ENCODE results near the gene CD180. TPM values are rescaled to one million over a fixed set of nuclear protein-coding genes. Genes with fewer than 3 reads are reported as not detected.

CD180 gene
- total RNA-seq, 2 experiments from 2014 or later, result 0.08 TPM; not detected in 1

- POLR2A ChIA-PET, result interaction anchor here (1.0 kb wide), 1 partner anchor 86 kb away, joined by 4 read pairs; no protein-coding TSS in a partner anchor
- intact Hi-C loops (cut with DNase I, micrococcal nuclease), result loop anchor here in 1 of 2 experiments (5.0 kb wide), 1 partner anchor 162 kb away; no protein-coding TSS in a partner anchor
- no peaks in the 10 kb centered on the region for H3K27me3 Mint-ChIP-seq
- Histone ChIP-seq H3K9me3 (ENCODE audit: control insufficient read depth in 1 of 2, insufficient read depth in 1 of 2, low read length in 2 of 2) (no peaks in the 10 kb centered on the region), H3K27ac (ENCODE audit: low read depth in 1 of 2, low read length in 2 of 2) (no peak overlapping the region), H3K27me3 (ENCODE audit: control insufficient read depth in 1 of 2, insufficient read depth in 2 of 2, low read length in 2 of 2) (no peaks in the 10 kb centered on the region), H3K36me3 (ENCODE audit: insufficient read depth, low read length) (peaks cover 70% of the 10 kb centered on the region), H3K4me1 (ENCODE audit: insufficient read depth, low read length) (no peaks in the 10 kb centered on the region), H3K4me3 (ENCODE audit: low read length) (no peak overlapping the region)
- H3K9me3 Mint-ChIP-seq, result no peaks in the 10 kb centered on the region
- no peak overlapping the region for H3K27ac Mint-ChIP-seq
- H3K36me3 Mint-ChIP-seq (ENCODE audit: low read depth), result peaks cover 88% of the 10 kb centered on the region
- CTCF ChIA-PET, result interaction anchor here (1.3 kb wide), 1 partner anchor 60 kb away, joined by 4 read pairs; no protein-coding TSS in a partner anchor
- TF ChIP-seq, protein P1, sequence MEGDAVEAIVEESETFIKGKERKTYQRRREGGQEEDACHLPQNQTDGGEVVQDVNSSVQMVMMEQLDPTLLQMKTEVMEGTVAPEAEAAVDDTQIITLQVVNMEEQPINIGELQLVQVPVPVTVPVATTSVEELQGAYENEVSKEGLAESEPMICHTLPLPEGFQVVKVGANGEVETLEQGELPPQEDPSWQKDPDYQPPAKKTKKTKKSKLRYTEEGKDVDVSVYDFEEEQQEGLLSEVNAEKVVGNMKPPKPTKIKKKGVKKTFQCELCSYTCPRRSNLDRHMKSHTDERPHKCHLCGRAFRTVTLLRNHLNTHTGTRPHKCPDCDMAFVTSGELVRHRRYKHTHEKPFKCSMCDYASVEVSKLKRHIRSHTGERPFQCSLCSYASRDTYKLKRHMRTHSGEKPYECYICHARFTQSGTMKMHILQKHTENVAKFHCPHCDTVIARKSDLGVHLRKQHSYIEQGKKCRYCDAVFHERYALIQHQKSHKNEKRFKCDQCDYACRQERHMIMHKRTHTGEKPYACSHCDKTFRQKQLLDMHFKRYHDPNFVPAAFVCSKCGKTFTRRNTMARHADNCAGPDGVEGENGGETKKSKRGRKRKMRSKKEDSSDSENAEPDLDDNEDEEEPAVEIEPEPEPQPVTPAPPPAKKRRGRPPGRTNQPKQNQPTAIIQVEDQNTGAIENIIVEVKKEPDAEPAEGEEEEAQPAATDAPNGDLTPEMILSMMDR (IDR thresholded peaks at IDR 0.05), result no peak
- no peak overlapping the region for H3K4me3 Mint-ChIP-seq
- DNase-seq (no peak), ATAC-seq (ENCODE audit: poor library complexity) (no peak)
- H3K4me1 Mint-ChIP-seq (ENCODE audit: low read depth), result no peaks in the 10 kb centered on the region
These were observed 47.3 kb downstream of the CD180 start for GRCh38 chr5:67149057-67149950.

DNA sequence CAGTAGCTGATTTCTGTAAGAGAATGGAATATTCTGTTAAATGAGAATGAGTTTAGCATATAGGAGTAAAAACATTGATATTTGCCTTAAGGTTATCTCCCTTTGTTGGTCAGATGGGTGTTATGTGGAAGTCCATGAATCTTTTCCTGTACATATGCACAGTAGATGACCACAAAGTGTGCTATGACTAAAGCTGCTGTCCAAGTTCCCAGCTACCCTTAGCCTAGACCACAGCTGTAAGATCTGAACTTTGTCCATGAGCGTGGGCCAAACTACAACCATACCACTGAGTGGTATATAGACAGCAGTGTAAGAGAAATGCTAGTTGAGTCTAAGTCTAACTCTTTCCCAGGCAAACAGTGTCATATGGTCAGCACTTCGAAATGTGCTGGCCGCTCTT lies 48.8 kb downstream of the CD180 start:
- ChIA-PET CTCF (interaction anchor here (1.1 to 2.0 kb wide), 4 partner anchors 8 to 61 kb away, joined by 3 to 6 read pairs (median 3); no protein-coding TSS in a partner anchor), POLR2A (no interaction called here)
- intact Hi-C loops (cut with DNase I, micrococcal nuclease), result loop anchor here in 1 of 2 experiments (5.0 kb wide), 1 partner anchor 160 kb away; no protein-coding TSS in a partner anchor
- H3K36me3 Mint-ChIP-seq (ENCODE audit: low read depth), result peaks cover 93% of the 10 kb centered on the region
- TF ChIP-seq, protein P1 (IDR thresholded peaks at IDR 0.05), result no peak
- no peak for ATAC-seq (ENCODE audit: poor library complexity)
- H3K27ac ChIP-seq (ENCODE audit: low read depth in 1 of 2, low read length in 2 of 2), result no peak overlapping the region
- peaks cover 76% of the 10 kb centered on the region for H3K36me3 ChIP-seq (ENCODE audit: insufficient read depth, low read length)
- H3K4me3 Mint-ChIP-seq, result no peak overlapping the region
- H3K27me3 Mint-ChIP-seq, result no peaks in the 10 kb centered on the region
- H3K4me1 Mint-ChIP-seq (ENCODE audit: low read depth), result no peaks in the 10 kb centered on the region
- no peak for DNase-seq
- H3K27me3 ChIP-seq (ENCODE audit: control insufficient read depth in 1 of 2, insufficient read depth in 2 of 2, low read length in 2 of 2), result no peaks in the 10 kb centered on the region
- H3K27ac Mint-ChIP-seq, result no peak overlapping the region
- no peaks in the 10 kb centered on the region for H3K9me3 ChIP-seq (ENCODE audit: control insufficient read depth in 1 of 2, insufficient read depth in 1 of 2, low read length in 2 of 2)
- H3K9me3 Mint-ChIP-seq, result no peaks in the 10 kb centered on the region
- H3K4me1 ChIP-seq (ENCODE audit: insufficient read depth, low read length), result no peaks in the 10 kb centered on the region
- H3K4me3 ChIP-seq (ENCODE audit: low read length), result no peak overlapping the region

DNA sequence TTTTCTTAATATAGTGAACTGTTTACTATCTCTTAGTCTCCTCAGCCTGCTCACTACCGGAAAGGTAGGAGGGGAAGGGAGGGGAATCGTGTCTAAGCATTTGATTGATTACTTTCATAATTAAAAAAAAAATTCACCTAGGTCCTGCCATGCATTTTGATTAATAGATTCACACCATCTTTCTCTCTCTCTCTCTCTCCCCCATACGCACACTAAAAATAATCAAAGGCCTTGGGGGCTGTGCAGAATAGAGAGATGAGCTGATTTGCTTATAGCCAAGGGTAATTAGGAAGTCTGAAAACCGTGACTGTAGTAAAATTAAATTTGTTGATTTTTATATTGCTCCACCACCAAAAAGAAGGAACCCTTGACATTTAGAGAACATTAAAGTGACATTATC lies 49.6 kb downstream of the CD180 start:
- H3K9me3 Mint-ChIP-seq, result no peaks in the 10 kb centered on the region
- intact Hi-C loops (cut with DNase I, micrococcal nuclease), result loop anchor here in 1 of 2 experiments (5.0 kb wide), 1 partner anchor 160 kb away; no protein-coding TSS in a partner anchor
- ATAC-seq (ENCODE audit: poor library complexity), result no peak
- ChIA-PET POLR2A (no interaction called here), CTCF (interaction anchor here (1.1 to 2.0 kb wide), 4 partner anchors 9 to 62 kb away, joined by 3 to 6 read pairs (median 3); no protein-coding TSS in a partner anchor)
- H3K27me3 Mint-ChIP-seq, result no peaks in the 10 kb centered on the region
- Histone ChIP-seq H3K36me3 (ENCODE audit: insufficient read depth, low read length) (peaks cover 79% of the 10 kb centered on the region), H3K27me3 (ENCODE audit: control insufficient read depth in 1 of 2, insufficient read depth in 2 of 2, low read length in 2 of 2) (no peaks in the 10 kb centered on the region), H3K4me3 (ENCODE audit: low read length) (no peak overlapping the region), H3K9me3 (ENCODE audit: control insufficient read depth in 1 of 2, insufficient read depth in 1 of 2, low read length in 2 of 2) (no peaks in the 10 kb centered on the region), H3K4me1 (ENCODE audit: insufficient read depth, low read length) (no peaks in the 10 kb centered on the region), H3K27ac (ENCODE audit: low read depth in 1 of 2, low read length in 2 of 2) (no peak overlapping the region)
- H3K36me3 Mint-ChIP-seq (ENCODE audit: low read depth), result peaks cover 96% of the 10 kb centered on the region
- H3K27ac Mint-ChIP-seq, result no peak overlapping the region
- no peak for DNase-seq
- no peaks in the 10 kb centered on the region for H3K4me1 Mint-ChIP-seq (ENCODE audit: low read depth)
- no peak overlapping the region for H3K4me3 Mint-ChIP-seq
- TF ChIP-seq, protein P1 (IDR thresholded peaks at IDR 0.05), result no peak

Data from CD4-positive, alpha-beta T cell (primary cell).